Mesendoderm (in vitro differentiated cells): ENCODE results near the gene LNP1.

Experiments
- DNase-seq: peaks from one replicate; pipeline ENCODE4 v3.0.0; 2013
- H2AK5ac ChIP-seq: 2 replicates; pipeline ENCODE4 v1.6.1; 2013; ENCODE audit warnings: low read length, inconsistent platforms
- H2BK120ac ChIP-seq: 2 replicates; pipeline ENCODE4 v1.6.1; 2013; ENCODE audit warnings: low read depth, mild to moderate bottlenecking, low read length, moderate library complexity, mixed read lengths
- H2BK15ac ChIP-seq: replicated peaks from 2 replicates; pipeline ENCODE4 v1.6.1; 2013; ENCODE audit warnings: low read depth, mild to moderate bottlenecking, moderate library complexity
- H2BK5ac ChIP-seq: 2 replicates; pipeline ENCODE4 v1.6.1; 2013; ENCODE audit warnings: low read length, inconsistent platforms
- H3K18ac ChIP-seq: 2 replicates; pipeline ENCODE4 v1.6.1; 2013; ENCODE audit warnings: mild to moderate bottlenecking, low read length, mixed read lengths
- H3K23ac ChIP-seq: one replicate; pipeline ENCODE4 v1.6.1; 2013; ENCODE audit warnings: low read length
- H3K27ac ChIP-seq: 2 replicates; pipeline ENCODE4 v1.5.1; 2013; ENCODE audit warnings: low read depth, mild to moderate bottlenecking, inconsistent platforms, low read length, moderate library complexity
- H3K27me3 ChIP-seq: 2 replicates; pipeline ENCODE4 v1.6.1; 2013; ENCODE audit warnings: low read length, control low read depth, mild to moderate bottlenecking, inconsistent platforms; ENCODE audit not compliant: insufficient read depth, poor library complexity
- H3K36me3 ChIP-seq: 2 replicates; pipeline ENCODE4 v1.6.1; 2013; ENCODE audit warnings: low read length, inconsistent platforms; ENCODE audit not compliant: control insufficient read depth, insufficient read depth
- H3K4ac ChIP-seq: one replicate; pipeline ENCODE4 v1.6.1; 2013; ENCODE audit warnings: low read depth, mild to moderate bottlenecking, low read length, moderate library complexity
- H3K4me1 ChIP-seq: 2 replicates; pipeline ENCODE4 v1.6.1; 2013; ENCODE audit warnings: low read depth, low read length, inconsistent platforms; ENCODE audit not compliant: control insufficient read depth
- H3K4me2 ChIP-seq: 2 replicates; pipeline ENCODE4 v1.6.1; 2013; ENCODE audit warnings: low read length
- H3K4me3 ChIP-seq: 2 replicates; pipeline ENCODE4 v1.5.1; 2013; ENCODE audit warnings: mild to moderate bottlenecking, low read length
- H3K56ac ChIP-seq: one replicate; pipeline ENCODE4 v1.6.1; 2013; ENCODE audit warnings: low read length
- H3K79me1 ChIP-seq: 2 replicates; pipeline ENCODE4 v1.6.1; 2013; ENCODE audit warnings: low read length, inconsistent platforms
- H3K79me2 ChIP-seq: 2 replicates; pipeline ENCODE4 v1.6.1; 2013; ENCODE audit warnings: mild to moderate bottlenecking, low read length; ENCODE audit not compliant: control insufficient read depth, insufficient read depth
- H3K9ac ChIP-seq: 2 replicates; pipeline ENCODE4 v1.6.1; 2013; ENCODE audit warnings: low read length, inconsistent platforms
- H4K5ac ChIP-seq: one replicate; pipeline ENCODE4 v1.6.1; 2013; ENCODE audit warnings: low read length
- H4K8ac ChIP-seq: one replicate; pipeline ENCODE4 v1.6.1; 2013; ENCODE audit warnings: low read depth, mild to moderate bottlenecking, control low read depth, low read length, moderate library complexity
- WGBS: extraction: QIAGEN DNeasy Blood & Tissue Kit; methylation state at CpG from one replicate; pipeline ENCODE4 v1.1.7; 2013; ENCODE audit warnings: low lambda C conversion rate, missing lambda C conversion rate; ENCODE audit not compliant: insufficient coverage; ENCODE audit errors: extremely low coverage; 5-methylcytosine and 5-hydroxymethylcytosine counted together

The LNP1 gene

DNA sequence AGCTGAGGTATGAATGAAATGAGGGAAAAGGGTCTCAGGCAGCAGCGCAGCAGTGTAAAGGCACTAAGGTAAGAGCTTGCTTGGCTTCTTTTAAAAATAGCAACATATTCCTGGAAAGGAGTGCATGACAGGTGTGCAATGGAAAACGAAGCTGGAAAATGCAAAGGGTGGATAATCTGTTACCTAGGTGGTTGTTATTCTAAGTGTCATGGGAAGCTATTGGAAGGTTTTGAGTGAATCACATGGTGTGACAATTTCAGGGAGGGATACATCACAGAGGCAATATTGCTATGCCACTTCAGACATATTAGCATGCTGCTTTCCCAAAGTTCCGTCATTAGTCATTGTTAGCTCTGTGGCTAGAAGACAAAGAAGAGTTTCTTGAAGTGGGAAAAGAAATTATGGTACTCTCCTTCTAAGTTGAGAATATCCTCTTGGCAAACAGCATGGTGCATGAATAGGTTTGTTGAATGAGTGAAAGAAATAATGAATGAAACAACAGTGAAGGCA, 62.4 kb downstream of the LNP1 start:
- Histone ChIP-seq H3K4me2 (no peak overlapping the region), H3K27me3 (no peaks in the 10 kb centered on the region), H4K8ac (no peak overlapping the region), H3K56ac (no peak overlapping the region), H3K18ac (no peak overlapping the region), H2AK5ac (no peak overlapping the region), H3K79me2 (no peaks in the 10 kb centered on the region), H3K23ac (no peak overlapping the region), H3K79me1 (no peaks in the 10 kb centered on the region), H3K36me3 (no peaks in the 10 kb centered on the region), H2BK15ac (no peak overlapping the region), H2BK5ac (no peak overlapping the region), H4K5ac (no peak overlapping the region), H3K27ac (no peak overlapping the region), H2BK120ac (no peak overlapping the region), H3K4ac (no peak overlapping the region), H3K9ac (no peak overlapping the region), H3K4me1 (no peaks in the 10 kb centered on the region), H3K4me3 (no peak overlapping the region)
- no CpG with 5 or more reads among the region's 3 CpGs for WGBS
- no peak for DNase-seq

DNA sequence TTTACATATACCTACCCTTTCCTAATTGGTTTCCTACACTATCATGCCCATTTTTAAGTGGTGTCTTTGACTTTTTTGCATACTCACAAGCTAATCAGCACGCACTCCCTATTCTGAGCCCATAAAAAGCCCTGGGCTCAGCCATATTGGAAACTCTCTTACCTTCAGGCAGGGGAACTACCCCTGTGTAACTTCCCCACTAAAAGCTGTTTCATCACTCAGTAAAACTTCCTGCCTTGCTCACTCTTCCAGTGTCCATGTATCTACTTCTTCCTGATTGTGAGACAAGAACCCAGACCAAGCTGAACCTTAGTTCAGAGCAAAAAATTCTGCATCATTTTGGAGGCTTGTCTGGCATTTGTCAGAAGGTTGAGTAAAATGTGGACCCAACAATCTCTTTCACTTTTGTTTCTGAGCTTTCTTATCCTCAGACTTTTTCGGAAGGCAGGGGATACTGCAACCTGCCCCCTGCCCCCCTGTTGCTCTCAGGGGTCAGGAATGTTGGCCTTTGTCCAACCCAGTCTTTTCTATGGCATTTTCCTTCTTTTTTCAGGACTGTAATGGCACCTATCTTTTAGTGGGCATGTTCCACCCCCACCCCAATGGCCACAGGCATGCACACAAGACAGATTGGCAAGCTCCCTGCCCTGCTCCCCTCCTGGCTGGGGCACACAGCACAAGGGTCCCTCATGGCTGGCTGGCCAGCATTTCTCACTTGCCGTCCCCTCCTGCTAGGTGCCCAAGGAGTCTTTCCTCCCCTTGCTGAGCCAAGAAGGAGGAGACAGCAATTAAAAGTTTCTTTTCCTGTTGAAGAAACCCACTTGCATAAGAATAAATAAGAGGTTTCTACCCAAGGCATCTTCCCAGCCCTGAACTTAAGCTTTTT, 64.8 kb downstream of the LNP1 start:
- Histone ChIP-seq H4K8ac (no peak overlapping the region), H3K4me2 (no peak overlapping the region), H4K5ac (no peak overlapping the region), H3K9ac (no peak overlapping the region), H3K4ac (no peak overlapping the region), H3K27ac (no peak overlapping the region), H3K4me3 (no peak overlapping the region), H3K56ac (no peak overlapping the region), H3K79me2 (no peaks in the 10 kb centered on the region), H2BK120ac (no peak overlapping the region), H3K36me3 (no peaks in the 10 kb centered on the region), H3K27me3 (no peaks in the 10 kb centered on the region), H3K18ac (no peak overlapping the region), H3K23ac (no peak overlapping the region), H3K4me1 (no peaks in the 10 kb centered on the region), H2AK5ac (no peak overlapping the region), H3K79me1 (no peaks in the 10 kb centered on the region), H2BK5ac (no peak overlapping the region), H2BK15ac (no peak overlapping the region)
- no peak for DNase-seq
- no CpG with 5 or more reads among the region's 3 CpGs for WGBS

DNA sequence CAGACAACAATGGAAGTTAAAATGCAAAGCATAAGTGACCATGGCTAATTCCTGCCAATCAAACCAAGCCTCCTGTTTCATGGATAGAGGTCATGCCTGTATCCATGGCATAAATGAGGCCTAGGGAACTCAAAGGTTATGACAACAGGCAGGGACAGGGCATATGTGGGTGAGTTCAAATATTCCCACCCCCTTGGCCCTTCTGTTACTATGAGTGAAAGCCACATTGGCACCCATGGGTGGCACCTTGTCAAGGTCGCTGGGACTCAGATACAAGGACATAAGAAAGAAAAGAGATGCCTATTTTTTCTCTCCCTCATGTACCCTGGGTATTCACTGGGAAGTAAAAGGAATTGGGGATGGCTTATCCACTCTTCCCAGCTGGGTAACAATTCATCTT, 65.8 kb downstream of the LNP1 start:
- Histone ChIP-seq H4K8ac (no peak overlapping the region), H4K5ac (no peak overlapping the region), H3K4ac (no peak overlapping the region), H3K4me2 (no peak overlapping the region), H3K9ac (no peak overlapping the region), H3K27me3 (no peaks in the 10 kb centered on the region), H3K4me3 (no peak overlapping the region), H3K36me3 (no peaks in the 10 kb centered on the region), H3K18ac (no peak overlapping the region), H2AK5ac (no peak overlapping the region), H3K4me1 (no peaks in the 10 kb centered on the region), H3K56ac (no peak overlapping the region), H2BK5ac (no peak overlapping the region), H3K79me1 (no peaks in the 10 kb centered on the region), H3K79me2 (no peaks in the 10 kb centered on the region), H2BK15ac (no peak overlapping the region), H3K27ac (no peak overlapping the region), H2BK120ac (no peak overlapping the region), H3K23ac (no peak overlapping the region)
- no CpG with 5 or more reads among the region's 1 CpG for WGBS
- DNase-seq = no peak

DNA sequence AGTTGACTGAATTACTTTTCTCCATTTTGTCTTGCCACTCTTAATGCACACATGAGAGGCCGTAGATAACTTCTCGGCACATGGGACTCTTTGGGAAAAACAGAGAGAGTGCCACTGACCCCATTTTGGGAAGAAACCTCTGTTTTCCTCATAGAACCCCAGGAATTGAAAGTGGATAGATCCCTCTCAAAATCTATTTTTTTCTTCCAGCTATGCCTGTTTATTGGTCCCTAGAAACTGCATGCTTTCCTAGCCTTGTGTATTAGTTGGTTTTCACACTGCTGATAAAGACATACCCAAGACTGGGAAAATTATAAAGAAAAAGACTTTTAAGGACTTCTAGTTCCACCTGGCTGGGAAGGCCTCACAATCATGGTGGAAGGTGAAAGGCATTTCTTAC, 67.3 kb downstream of the LNP1 start:
- H3K18ac ChIP-seq = no peak overlapping the region
- no peak overlapping the region for H3K9ac ChIP-seq
- no peak overlapping the region for H2BK5ac ChIP-seq
- no peaks in the 10 kb centered on the region for H3K79me2 ChIP-seq
- no peak overlapping the region for H3K4ac ChIP-seq
- no peak overlapping the region for H2BK15ac ChIP-seq
- no peak overlapping the region for H4K5ac ChIP-seq
- H3K79me1 ChIP-seq = no peaks in the 10 kb centered on the region
- H3K23ac ChIP-seq = no peak overlapping the region
- WGBS = no CpG with 5 or more reads among the region's 2 CpGs
- no peak for DNase-seq
- H3K4me1 ChIP-seq = no peaks in the 10 kb centered on the region
- no peak overlapping the region for H3K56ac ChIP-seq
- no peak overlapping the region for H2AK5ac ChIP-seq
- no peaks in the 10 kb centered on the region for H3K36me3 ChIP-seq
- no peak overlapping the region for H4K8ac ChIP-seq
- no peak overlapping the region for H2BK120ac ChIP-seq
- H3K4me3 ChIP-seq = no peak overlapping the region
- H3K4me2 ChIP-seq = no peak overlapping the region
- no peaks in the 10 kb centered on the region for H3K27me3 ChIP-seq
- H3K27ac ChIP-seq = no peak overlapping the region

DNA sequence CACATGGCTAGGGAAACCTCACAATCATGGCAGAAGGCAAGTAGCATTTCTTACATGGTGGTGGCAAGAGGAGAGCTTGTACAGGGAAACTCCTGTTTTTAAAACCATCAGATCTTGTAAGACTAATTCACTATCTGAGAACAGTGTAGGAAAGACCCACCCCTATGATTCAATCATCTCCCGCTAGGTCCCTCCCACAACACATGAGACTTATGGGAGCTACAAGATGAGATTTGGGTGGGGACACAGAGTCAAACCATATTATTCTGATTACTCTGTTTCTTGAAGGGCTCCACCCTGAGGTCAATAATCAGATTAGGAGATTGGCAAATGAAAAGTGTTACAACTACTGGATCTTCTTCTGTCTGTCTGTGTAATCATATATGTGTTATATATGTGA, 69.6 kb downstream of the LNP1 start:
- H3K23ac ChIP-seq = no peak overlapping the region
- no peak overlapping the region for H3K4me2 ChIP-seq

More for the DNA sequence above, 69.6 kb downstream of the LNP1 start:
- Histone ChIP-seq H3K4me1 (no peaks in the 10 kb centered on the region), H3K79me1 (no peaks in the 10 kb centered on the region), H3K36me3 (no peaks in the 10 kb centered on the region), H3K27me3 (no peaks in the 10 kb centered on the region), H3K9ac (no peak overlapping the region), H2AK5ac (no peak overlapping the region), H3K56ac (no peak overlapping the region), H3K79me2 (no peaks in the 10 kb centered on the region), H3K4me3 (no peak overlapping the region), H4K8ac (no peak overlapping the region), H2BK5ac (no peak overlapping the region), H2BK15ac (no peak overlapping the region), H3K27ac (no peak overlapping the region), H4K5ac (no peak overlapping the region), H3K4ac (no peak overlapping the region), H2BK120ac (no peak overlapping the region), H3K18ac (no peak overlapping the region)
- DNase-seq = no peak
- no CpG with 5 or more reads among the region's 1 CpG for WGBS
